Measurements from ENCODE around the gene HACD3. TPM values are rescaled to one million over a fixed set of nuclear protein-coding genes. Genes with fewer than 3 reads are reported as not detected.
A peak's percentile ranks its signal among the peaks of the same experiment; 100 is the strongest.

HACD3 gene
- total RNA-seq, result 100 to 1,000 TPM in 2 of 8 experiments, 10 to 100 TPM in 6; 66.5 to 160 (median 82.2) TPM

GRCh38 chr15:65530318-65531111, at the start of gene HACD3:
TSS of gene HACD3 (plus strand) at chr15:65530463. CDS start at chr15:65530632, 169 bp downstream.
- peak within 1 kb of the TSS; percentile 53 to 92 (median 70) for H3K4me3 ChIP-seq
- peak within 1 kb of the TSS; percentile 89 for H3K27ac ChIP-seq
- ATAC-seq (replicated peaks in 6 of 8), result peak; percentile 81 to 97 (median 94)
- WGBS, 10 experiments, result 0% methylated on average over 1 to 3 of the region's 88 CpGs; no CpG with 5 or more reads in 6 of the 10 experiments
- H3K4me1 ChIP-seq (replicated peaks in 1 of 2), result peaks cover 32 to 42% of the 10 kb centered on the region in 2 donors
- in situ Hi-C loops (cut with MboI; ENCODE audit: low pct_unique_long_range_greater_than_20kb in 2 of 9, low sequenced_read_pairs in 9 of 9, unreplicated experiment in 9 of 9), result no loop called here

GRCh38 chr15:65484876-65485275, 45.4 kb upstream of the HACD3 start:
- Histone ChIP-seq H3K4me3 (no peak overlapping the region), H3K27ac (no peak overlapping the region), H3K4me1 (replicated peaks in 1 of 2) (no peaks in the 10 kb centered on the region)
- 63 to 100% (median 95%) methylated on average over 2 to 4 of the region's 4 CpGs; no CpG with 5 or more reads in 3 of the 10 experiments for WGBS, 10 experiments
- in situ Hi-C loops (cut with MboI; ENCODE audit: low pct_unique_long_range_greater_than_20kb in 2 of 9, low sequenced_read_pairs in 9 of 9, unreplicated experiment in 9 of 9), result no loop called here
- no peak for ATAC-seq (replicated peaks in 6 of 8)

GRCh38 chr15:65494076-65494475, 36.2 kb upstream of the HACD3 start:
- no peak overlapping the region for H3K27ac ChIP-seq
- ATAC-seq (replicated peaks in 6 of 8), result no peak
- H3K4me3 ChIP-seq, result no peak overlapping the region
- 50 to 100% (median 90%) methylated on average over 1 to 4 of the region's 4 CpGs; no CpG with 5 or more reads in 2 of the 10 experiments for WGBS, 10 experiments
- H3K4me1 ChIP-seq (replicated peaks in 1 of 2), result no peaks in the 10 kb centered on the region
- in situ Hi-C loops (cut with MboI; ENCODE audit: low pct_unique_long_range_greater_than_20kb in 2 of 9, low sequenced_read_pairs in 9 of 9, unreplicated experiment in 9 of 9), result no loop called here

GRCh38 chr15:65509321-65509720, 20.9 kb upstream of the HACD3 start:
- WGBS, 10 experiments, result 83 to 100% (median 95%) methylated on average over 1 to 2 of the region's 2 CpGs; no CpG with 5 or more reads in 3 of the 10 experiments
- ATAC-seq (replicated peaks in 6 of 8), result no peak
- Histone ChIP-seq H3K4me1 (replicated peaks in 1 of 2) (no peaks in the 10 kb centered on the region), H3K27ac (no peak overlapping the region), H3K4me3 (no peak overlapping the region)
- in situ Hi-C loops (cut with MboI; ENCODE audit: low pct_unique_long_range_greater_than_20kb in 2 of 9, low sequenced_read_pairs in 9 of 9, unreplicated experiment in 9 of 9), result no loop called here

GRCh38 chr15:65512189-65512588, 18.1 kb upstream of the HACD3 start:
- Histone ChIP-seq H3K4me3 (no peak overlapping the region), H3K27ac (no peak overlapping the region), H3K4me1 (replicated peaks in 1 of 2) (peaks cover 5 to 8% of the 10 kb centered on the region in 2 donors)
- no peak for ATAC-seq (replicated peaks in 6 of 8)
- in situ Hi-C loops (cut with MboI; ENCODE audit: low pct_unique_long_range_greater_than_20kb in 2 of 9, low sequenced_read_pairs in 9 of 9, unreplicated experiment in 9 of 9), result no loop called here
- WGBS, 10 experiments, result 73 to 100% (median 99%) methylated on average over 1 to 5 of the region's 5 CpGs

- Histone ChIP-seq H3K27ac (no peak overlapping the region), H3K4me1 (replicated peaks in 1 of 2) (peaks cover 5 to 8% of the 10 kb centered on the region in 2 donors), H3K4me3 (no peak overlapping the region)
- in situ Hi-C loops (cut with MboI; ENCODE audit: low pct_unique_long_range_greater_than_20kb in 2 of 9, low sequenced_read_pairs in 9 of 9, unreplicated experiment in 9 of 9), result no loop called here
- ATAC-seq (replicated peaks in 6 of 8), result peak in 2 of 8 experiments; percentile 13 to 26
- 7 to 100% (median 78%) methylated on average over 1 to 10 of the region's 10 CpGs for WGBS, 10 experiments
Measured at GRCh38 chr15:65512807-65513416, 17.4 kb upstream of the HACD3 start.

GRCh38 chr15:65516997-65517865, 13.0 kb upstream of the HACD3 start, which contains the start of gene DPP8:
TSS of gene DPP8 (minus strand) at chr15:65517689. CDS start at chr15:65512553, 5,136 bp downstream.
- in situ Hi-C loops (cut with MboI; ENCODE audit: low pct_unique_long_range_greater_than_20kb in 2 of 9, low sequenced_read_pairs in 9 of 9, unreplicated experiment in 9 of 9), result no loop called here
- Histone ChIP-seq H3K4me1 (replicated peaks in 1 of 2) (peaks cover 5 to 8% of the 10 kb centered on the region in 2 donors), H3K27ac (peak within 1 kb of the TSS; percentile 92 to 95), H3K4me3 (peak within 1 kb of the TSS; percentile 96 to 99 (median 98))
- 0% methylated on average over 2 to 19 of the region's 75 CpGs; no CpG with 5 or more reads in 3 of the 10 experiments for WGBS, 10 experiments
- peak; percentile 85 to 99 (median 98) for ATAC-seq (replicated peaks in 6 of 8)

- peaks cover 5 to 8% of the 10 kb centered on the region in 2 donors for H3K4me1 ChIP-seq (replicated peaks in 1 of 2)
- H3K27ac ChIP-seq, result no peak overlapping the region
- 0 to 57% (median 38%) methylated on average over 1 to 6 of the region's 8 CpGs; no CpG with 5 or more reads in 2 of the 10 experiments for WGBS, 10 experiments
- ATAC-seq (replicated peaks in 6 of 8), result peak in 7 of 8 experiments; percentile 2 to 28 (median 16)
- in situ Hi-C loops (cut with MboI; ENCODE audit: low pct_unique_long_range_greater_than_20kb in 2 of 9, low sequenced_read_pairs in 9 of 9, unreplicated experiment in 9 of 9), result no loop called here
- peak overlapping the region in 4 of 5 donors; percentile 96 to 99 (median 98) for H3K4me3 ChIP-seq
Measured at GRCh38 chr15:65517866-65518207, 12.4 kb upstream of the HACD3 start.

- ATAC-seq (replicated peaks in 6 of 8), result no peak
- no peak overlapping the region for H3K27ac ChIP-seq
- no peak overlapping the region for H3K4me3 ChIP-seq
- in situ Hi-C loops (cut with MboI; ENCODE audit: low pct_unique_long_range_greater_than_20kb in 2 of 9, low sequenced_read_pairs in 9 of 9, unreplicated experiment in 9 of 9), result no loop called here
- H3K4me1 ChIP-seq (replicated peaks in 1 of 2), result peaks cover 5 to 8% of the 10 kb centered on the region in 2 donors
- 51 to 100% (median 87%) methylated on average over 1 to 4 of the region's 4 CpGs for WGBS, 10 experiments
Measured at GRCh38 chr15:65518633-65519285, 11.5 kb upstream of the HACD3 start.

GRCh38 chr15:65521350-65521749, 8.9 kb upstream of the HACD3 start:
- no peak for ATAC-seq (replicated peaks in 6 of 8)
- 69 to 100% (median 86%) methylated on average over 1 to 4 of the region's 7 CpGs; no CpG with 5 or more reads in 1 of the 10 experiments for WGBS, 10 experiments
- in situ Hi-C loops (cut with MboI; ENCODE audit: low pct_unique_long_range_greater_than_20kb in 2 of 9, low sequenced_read_pairs in 9 of 9, unreplicated experiment in 9 of 9), result no loop called here

GRCh38 chr15:65524226-65524625, 6.0 kb upstream of the HACD3 start:
- 20 to 85% (median 71%) methylated on average over 2 to 9 of the region's 10 CpGs; no CpG with 5 or more reads in 3 of the 10 experiments for WGBS, 10 experiments
- H3K27ac ChIP-seq, result no peak overlapping the region
- no peaks in the 10 kb centered on the region for H3K4me1 ChIP-seq (replicated peaks in 1 of 2)
- ATAC-seq (replicated peaks in 6 of 8), result no peak
- in situ Hi-C loops (cut with MboI; ENCODE audit: low pct_unique_long_range_greater_than_20kb in 2 of 9, low sequenced_read_pairs in 9 of 9, unreplicated experiment in 9 of 9), result no loop called here
- H3K4me3 ChIP-seq, result no peak overlapping the region

More at GRCh38 chr15:65521350-65521749, 8.9 kb upstream of the HACD3 start:
- Histone ChIP-seq H3K4me3 (no peak overlapping the region), H3K27ac (no peak overlapping the region), H3K4me1 (replicated peaks in 1 of 2) (peaks cover 2 to 3% of the 10 kb centered on the region in 2 donors)

- in situ Hi-C loops (cut with MboI; ENCODE audit: low pct_unique_long_range_greater_than_20kb in 2 of 9, low sequenced_read_pairs in 9 of 9, unreplicated experiment in 9 of 9), result no loop called here
- peaks cover 4 to 5% of the 10 kb centered on the region in 2 donors for H3K4me1 ChIP-seq (replicated peaks in 1 of 2)
- no peak overlapping the region for H3K27ac ChIP-seq
- WGBS, 10 experiments, result 60 to 100% (median 83%) methylated on average over 1 of the region's 1 CpG; no CpG with 5 or more reads in 5 of the 10 experiments
- ATAC-seq (replicated peaks in 6 of 8), result peak in 1 of 8 experiments; percentile 3
- H3K4me3 ChIP-seq, result no peak overlapping the region
Measured at GRCh38 chr15:65525622-65526021, 4.6 kb upstream of the HACD3 start.

Measured in motor neuron (in vitro differentiated cells).